ENCODE data around the gene AKAP13. TPM values are rescaled to one million over a fixed set of nuclear protein-coding genes. Genes with fewer than 3 reads are reported as not detected.

Gene AKAP13
- total and polyA plus RNA-seq, 2 of the 8 experiments (the other 6 are each of a cell fraction or from before 2014, with no cell fraction given) = 14.0 to 46.2 TPM

DNA sequence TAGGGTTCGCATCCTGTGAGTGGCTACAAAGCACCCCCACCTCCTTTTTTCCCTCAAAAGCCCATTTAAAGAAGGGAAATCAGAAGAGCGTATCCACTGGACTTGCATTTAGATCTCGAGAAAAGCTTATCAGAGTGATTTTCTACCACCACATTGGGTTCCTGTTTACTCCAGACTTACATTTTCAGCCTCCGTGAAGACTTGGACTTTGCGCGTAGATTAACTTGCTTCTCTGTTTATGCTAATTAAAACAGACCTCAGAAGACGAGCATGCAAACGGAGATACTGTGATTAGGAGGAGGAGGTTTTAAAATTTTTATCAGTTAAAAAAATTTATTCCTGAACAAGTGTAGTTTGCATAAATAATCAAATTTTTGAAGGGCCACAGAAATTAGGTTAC, 115.7 kb downstream of the AKAP13 start (continued):
- TF ChIP-seq PHF8 (conservative IDR thresholded peaks at IDR 0.05; ENCODE audit: low read depth, low read length) (no peak), CBX8 (IDR thresholded peaks at IDR 0.05; ENCODE audit: borderline replicate concordance, low read depth, low read length) (no peak), TEAD4 (IDR thresholded peaks at IDR 0.05; ENCODE audit: low read depth, low read length) (no peak), EGR1 (IDR thresholded peaks at IDR 0.05; ENCODE audit: borderline replicate concordance, low read depth, low read length) (no peak), KDM1A (IDR thresholded peaks at IDR 0.05; ENCODE audit: borderline replicate concordance, low read length) (no peak), EZH2 (IDR thresholded peaks at IDR 0.05; ENCODE audit: low read depth, low read length, severe bottlenecking) (no peak)

Measured in H1 (cell line).